Inferior parietal cortex (tissue), 1 donor: ENCODE measurements around the gene NCKAP5L.
"Not testable (repeated sequence)": the region's sequence is repeated elsewhere in the genome, so short reads cannot be mapped to it uniquely, and the experiment has no call there.

Experiments
- DNase-seq: peaks from one replicate; pipeline ENCODE4 v3.0.0-alpha.2; 2016; ENCODE audit errors: extremely low spot score

NCKAP5L gene

DNA sequence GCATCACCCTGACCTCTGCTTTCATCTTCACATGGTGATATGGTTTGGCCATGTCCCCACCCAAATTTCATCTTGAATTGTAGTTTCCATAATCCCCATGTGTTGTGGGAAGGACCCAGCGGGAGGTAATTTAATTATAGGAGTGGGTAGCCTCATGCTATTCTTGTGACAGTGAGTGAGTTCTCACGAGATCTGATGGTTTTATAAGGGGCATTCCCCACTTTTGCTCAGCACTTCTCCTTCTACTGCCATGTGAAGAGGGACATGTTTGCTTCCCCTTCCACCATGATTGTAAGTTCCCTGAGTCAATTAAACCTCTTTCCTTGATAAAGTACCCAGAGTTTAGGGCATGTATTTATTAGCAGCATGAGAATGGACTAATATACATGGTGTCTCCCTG is 48.6 kb downstream of the NCKAP5L start:
- DNase-seq: no peak

DNA sequence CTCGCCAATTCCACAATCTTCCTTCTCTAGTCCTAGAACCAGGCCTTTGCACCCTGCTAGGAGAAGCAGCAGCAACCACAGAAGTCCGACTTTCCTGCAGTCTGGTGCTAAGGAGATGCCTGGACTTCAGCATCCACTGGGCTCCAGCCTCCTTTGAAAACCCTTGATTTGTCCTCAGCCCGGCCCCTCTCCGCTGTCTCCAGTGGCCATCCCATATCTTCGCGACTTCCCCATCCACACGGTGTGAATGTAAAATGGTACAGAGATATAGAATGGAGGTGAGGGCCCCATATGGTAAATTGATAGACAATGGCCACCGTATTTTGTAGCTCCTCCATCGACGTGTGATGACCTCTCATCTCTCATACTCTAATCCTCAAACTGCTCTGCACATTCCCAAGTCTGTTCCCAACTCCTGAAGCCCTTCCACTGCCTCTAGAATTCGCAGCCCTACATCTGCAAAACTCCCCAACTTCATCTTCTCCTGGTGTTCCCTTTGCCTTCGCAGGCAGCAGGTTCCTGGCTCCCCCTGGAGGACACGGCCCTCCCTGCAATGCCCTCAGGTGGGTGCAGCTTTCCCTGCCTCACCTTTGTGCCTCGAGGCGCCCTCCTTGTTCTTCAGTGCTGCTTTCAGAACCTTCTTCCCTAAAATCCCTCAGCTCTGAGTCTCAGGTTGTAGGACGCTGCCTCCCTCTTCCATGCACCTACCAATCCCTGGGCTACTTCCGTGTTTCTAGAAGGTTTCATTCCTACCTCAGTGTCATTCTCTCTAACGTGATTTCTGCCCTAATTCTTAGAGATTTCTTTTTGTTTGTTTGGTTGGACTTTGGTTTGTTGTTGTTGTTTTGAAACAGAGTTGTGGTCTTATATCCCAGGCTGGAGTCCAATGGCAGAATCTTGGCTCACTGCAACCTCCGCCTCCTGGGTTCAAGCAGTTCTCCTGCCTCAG is 50.1 kb downstream of the NCKAP5L start:
- DNase-seq: no peak

DNA sequence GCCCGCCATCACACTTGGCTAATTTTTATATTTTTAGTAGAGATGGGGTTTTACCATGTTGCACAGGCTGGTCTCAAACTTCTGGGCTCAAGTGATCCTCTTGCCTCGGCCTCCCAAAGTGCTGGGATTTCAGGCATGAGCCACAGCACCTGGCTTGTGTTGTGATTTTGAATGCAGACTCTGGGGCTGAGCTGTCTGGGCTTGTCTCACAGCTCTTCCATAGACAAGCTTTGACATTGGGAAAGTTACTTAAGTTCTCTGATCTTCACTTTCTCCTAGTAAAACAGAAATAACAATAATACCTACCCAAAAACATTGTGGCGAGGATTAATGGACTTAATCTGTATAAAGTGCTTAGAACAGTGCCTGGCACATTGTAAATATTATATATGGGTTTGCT is 50.9 kb downstream of the NCKAP5L start:
- no peak for DNase-seq

- DNase-seq: no peak
These were observed 51.4 kb downstream of the NCKAP5L start for GRCh38 chr12:49776858-49777257.

DNA sequence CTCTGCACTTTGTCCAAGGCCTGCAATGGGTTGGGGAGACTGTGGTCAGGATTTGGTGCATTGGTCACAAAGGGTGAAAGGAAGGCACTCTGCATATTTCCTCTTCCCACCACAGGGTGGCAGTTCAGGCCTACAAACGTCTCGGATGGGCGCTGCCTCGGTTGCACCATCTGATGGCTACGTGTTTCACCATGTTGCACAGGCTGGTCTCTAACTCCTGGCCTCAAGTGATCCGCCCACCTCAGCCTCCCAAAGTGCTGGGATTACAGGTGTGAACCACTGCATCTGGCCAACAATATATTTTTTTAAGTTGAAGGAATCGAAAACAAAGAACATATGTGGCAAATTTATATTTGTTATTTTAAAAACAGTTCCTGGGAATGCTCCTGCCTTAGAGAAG is 51.8 kb downstream of the NCKAP5L start:
- DNase-seq: peak; percentile 86

DNA sequence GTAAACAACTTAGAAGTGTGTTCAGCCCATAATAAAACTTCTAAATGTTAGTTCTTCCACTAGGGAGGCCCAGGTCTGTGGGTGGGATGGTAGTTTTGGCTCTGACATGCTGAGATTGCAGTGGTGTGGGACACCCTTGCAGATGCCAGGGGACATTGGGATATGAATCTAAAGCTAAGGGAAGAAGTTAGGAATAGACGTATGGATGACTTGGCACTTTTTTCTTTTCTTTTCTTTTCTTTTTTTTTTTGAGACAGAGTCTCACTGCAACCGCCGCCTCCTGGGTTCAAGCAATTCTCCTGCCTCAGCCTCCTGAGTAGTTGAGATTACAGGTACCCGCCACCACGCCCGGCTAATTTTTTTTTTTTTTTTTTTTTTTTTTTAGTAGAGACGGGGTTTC is 55.1 kb downstream of the NCKAP5L start:
- DNase-seq: not testable (repeated sequence)

DNA sequence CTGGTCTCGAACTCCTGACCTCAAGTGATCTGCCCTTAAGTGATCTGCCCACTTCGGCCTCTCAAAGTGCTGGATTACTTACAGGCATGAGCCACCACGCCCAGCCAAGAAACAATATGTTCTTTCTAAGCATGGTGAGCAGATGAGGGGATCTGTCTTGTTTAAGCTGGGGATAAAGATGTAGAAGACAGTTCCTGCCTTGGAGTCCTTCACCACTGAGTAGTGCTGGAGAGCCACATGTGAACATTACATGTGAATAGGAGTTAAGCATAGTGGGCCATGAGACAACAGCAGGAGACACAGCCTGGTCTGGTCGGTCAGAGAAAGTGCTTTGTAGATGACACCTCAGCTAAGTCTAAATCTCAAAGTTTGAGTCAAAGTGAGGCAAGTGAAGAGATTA is 60.9 kb downstream of the NCKAP5L start:
- no peak for DNase-seq

GRCh38 chr12:49766115-49766455 is 62.1 kb downstream of the NCKAP5L start:
- DNase-seq: no peak

GRCh38 chr12:49764126-49764525 is 64.1 kb downstream of the NCKAP5L start:
- DNase-seq: no peak

DNA sequence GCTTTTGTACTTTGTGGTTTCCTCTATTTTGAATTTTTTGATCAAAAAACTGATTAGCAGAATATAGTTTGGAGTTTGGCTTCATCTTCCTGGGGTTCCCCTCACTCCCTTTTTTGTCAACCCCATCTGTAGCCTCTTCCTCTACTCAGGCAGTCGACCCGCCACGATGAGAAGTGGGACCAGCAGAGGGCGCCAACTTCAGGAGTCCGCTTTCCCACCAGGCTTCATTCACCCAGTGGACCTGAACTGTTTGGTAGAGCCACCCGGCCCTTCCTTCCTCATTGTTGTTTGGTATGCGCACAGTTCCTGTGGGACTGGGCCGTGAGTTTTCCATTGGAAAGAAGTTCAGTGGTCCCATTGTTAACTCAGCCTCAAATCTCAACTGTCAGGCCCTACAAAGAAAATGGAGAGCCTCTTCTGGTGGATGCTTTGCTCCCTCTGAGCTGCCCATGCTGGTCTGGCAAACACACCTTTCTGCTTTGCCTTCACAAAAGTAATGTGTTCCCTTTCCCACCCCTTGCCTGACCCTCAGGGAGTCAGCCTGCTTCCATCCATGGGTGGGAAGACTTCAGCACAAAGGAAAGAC is 65.1 kb downstream of the NCKAP5L start:
- peak; percentile 62 for DNase-seq

GRCh38 chr12:49762468-49762847 is 65.8 kb downstream of the NCKAP5L start:
- no peak for DNase-seq

GRCh38 chr12:49761677-49762467 is 66.3 kb downstream of the NCKAP5L start:
- DNase-seq: no peak

- no peak for DNase-seq
These were observed 77.2 kb downstream of the NCKAP5L start for GRCh38 chr12:49750996-49751393.

DNA sequence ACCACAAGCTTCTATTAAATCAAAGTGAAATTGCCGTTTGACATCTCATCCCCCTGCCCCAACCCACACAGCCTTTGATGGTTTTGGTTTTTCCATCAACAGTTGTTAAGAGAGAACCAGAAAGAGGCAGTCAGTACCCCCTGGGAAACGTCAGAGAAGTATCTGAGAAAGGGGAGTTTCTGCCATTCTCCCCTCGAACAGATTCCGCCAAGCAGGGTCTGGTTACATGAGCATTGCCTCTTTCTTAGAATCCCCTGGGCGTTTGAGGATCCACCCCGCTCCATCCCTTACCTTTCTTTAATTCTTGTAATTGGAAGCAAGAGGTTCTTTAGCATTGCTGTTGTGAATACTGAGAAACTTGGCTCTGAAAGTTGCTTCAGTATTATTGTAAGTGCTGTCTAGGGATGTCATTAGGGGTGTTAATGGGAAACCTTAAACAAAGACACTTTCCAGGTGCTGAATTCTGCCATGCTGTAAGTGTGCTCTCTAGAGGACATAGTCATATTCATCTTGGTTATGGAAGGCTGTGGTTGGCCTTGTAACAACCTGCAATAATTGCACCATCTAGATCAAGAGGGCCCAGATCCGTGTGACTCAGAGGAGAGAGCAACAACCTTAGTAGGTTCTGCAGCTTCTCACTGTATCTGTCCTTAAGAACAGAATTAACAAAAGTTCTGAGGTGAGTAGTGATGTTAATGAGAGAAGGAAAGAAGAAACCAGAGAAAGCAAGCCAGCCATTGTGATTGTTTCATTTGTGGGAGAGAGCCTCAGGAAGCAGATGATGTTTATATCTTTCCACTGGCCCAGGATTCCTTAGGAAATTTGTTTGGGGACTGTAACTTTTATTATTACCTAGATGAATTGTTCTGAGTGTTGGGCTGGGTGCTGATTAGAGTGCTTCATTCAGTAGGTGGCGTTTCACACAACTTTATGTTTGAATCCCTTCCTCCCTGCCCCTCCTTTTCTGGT is 77.9 kb downstream of the NCKAP5L start:
- no peak for DNase-seq

- DNase-seq: no peak
These were observed 79.4 kb downstream of the NCKAP5L start for GRCh38 chr12:49748800-49749199.

DNA sequence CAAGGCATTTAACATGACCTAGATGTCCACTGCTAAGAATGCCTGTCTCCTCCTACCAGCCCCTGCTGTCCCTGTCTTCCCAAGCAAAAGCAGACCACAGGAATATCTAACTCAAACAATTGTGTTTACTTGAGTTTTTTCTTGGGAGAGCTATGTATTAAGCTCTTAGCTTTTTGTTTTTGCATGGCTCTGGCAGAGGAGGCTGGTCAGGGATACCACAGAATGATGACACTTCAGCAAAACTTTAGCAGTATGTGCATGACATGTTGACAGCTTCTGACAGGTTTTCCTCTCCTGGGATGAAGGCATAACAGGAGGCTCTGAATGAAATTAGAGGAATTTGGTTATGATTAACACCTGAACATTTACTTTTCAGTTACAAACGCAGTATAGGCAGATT is 79.9 kb downstream of the NCKAP5L start:
- DNase-seq: no peak

DNA sequence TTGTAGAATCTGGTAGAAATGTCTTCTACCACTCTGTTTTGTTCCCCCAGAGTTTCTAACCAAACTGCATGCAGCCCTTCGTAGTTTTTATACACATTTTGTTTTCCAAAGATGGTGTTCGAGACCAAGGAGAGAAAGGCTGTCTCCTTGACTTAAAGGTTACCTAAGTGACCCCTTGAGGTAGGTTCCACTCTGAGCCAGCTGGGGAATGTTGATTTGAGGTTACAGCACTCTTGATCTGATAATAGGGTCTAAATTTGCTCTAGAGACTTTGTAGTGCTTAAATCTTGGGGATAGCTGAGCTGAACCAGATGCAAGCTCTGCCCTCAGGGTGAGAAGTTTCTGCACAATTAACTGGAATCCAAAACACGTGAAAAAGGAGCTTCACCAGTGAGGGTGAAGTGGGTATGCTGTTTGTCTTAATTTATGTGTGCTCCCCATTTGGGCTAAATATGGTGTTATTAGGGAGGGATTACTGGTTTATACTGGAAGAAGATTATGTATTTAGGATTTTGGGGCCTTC is 83.8 kb downstream of the NCKAP5L start:
- no peak for DNase-seq

DNA sequence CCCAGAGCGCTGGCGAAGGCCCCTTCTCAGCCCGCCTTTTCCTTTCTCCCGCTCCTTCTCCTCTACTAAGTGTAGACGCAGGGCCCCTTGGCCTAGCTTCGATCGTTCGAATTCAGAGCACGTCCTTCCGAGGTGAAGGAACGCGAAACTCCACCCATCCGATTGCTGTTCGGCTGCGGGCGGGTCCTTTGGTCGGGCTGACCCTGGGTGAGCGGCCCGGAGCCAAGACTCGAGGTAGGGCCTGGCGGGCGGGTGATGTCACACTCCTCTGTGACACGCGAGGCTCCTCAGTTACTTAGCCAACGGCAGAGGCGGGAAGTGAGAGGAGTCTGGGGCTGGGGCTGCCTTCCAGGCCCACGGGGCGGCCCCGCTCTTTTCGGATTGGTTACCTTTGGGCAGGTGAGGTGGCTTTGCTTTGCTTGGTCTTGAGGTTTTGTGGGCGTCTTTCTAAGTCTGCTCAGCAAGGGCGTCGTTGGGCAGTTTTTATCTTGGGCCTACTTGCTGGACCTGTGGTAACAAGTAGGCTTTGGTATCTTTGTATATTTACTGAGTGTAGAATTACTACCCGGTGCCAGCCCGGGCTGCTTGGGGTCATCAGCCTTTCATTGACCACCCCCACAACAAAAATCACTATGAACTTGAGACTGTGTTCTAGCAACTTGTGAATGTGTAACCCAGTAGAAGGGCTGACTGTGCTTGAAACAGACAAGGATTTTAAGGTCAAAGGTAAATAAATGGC is 86.2 kb downstream of the NCKAP5L start:
- DNase-seq: no peak
